Stimulated activated naive B cell treated with anti-CD40 and anti-IgM and Interleukin-4, amounts not matched to agents 10 μg/mL and 1 μg/mL and 100 μg/mL, for 72 hours (primary cell): ENCODE data around the gene GAK.
A peak's percentile ranks its signal among the peaks of the same experiment; 100 is the strongest.
"Not testable (repeated sequence)": the region's sequence is repeated elsewhere in the genome, so short reads cannot be mapped to it uniquely, and the experiment has no call there.

Source experiments
- ATAC-seq, 2 donors: fragments of 150-1000 bp; cut with Tn5 transposase; replicated peaks; 2 replicates each; pipeline ENCODE4 v1.10.0; 2021; ENCODE audit warnings: moderate library complexity in 1 of 2
- DNase-seq: peaks from one replicate; pipeline ENCODE4 v3.0.0; 2021
- H3K27ac Mint-ChIP-seq: one replicate; pipeline ENCODE4 v1.8.0; 2022; ENCODE audit warnings: mild to moderate bottlenecking, mixed read lengths
- H3K27me3 Mint-ChIP-seq, 2 donors: one replicate each; pipeline ENCODE4 v1.8.0; 2022; ENCODE audit warnings: mixed read lengths in 2 of 2
- H3K36me3 Mint-ChIP-seq, 2 donors: one replicate each; pipeline ENCODE4 v1.8.0; 2022; ENCODE audit warnings: mixed read lengths in 2 of 2, mild to moderate bottlenecking in 1 of 2
- H3K4me1 Mint-ChIP-seq, 2 donors: one replicate each; pipeline ENCODE4 v1.8.0; 2022; ENCODE audit warnings: mixed read lengths in 2 of 2, mild to moderate bottlenecking in 1 of 2
- H3K4me3 Mint-ChIP-seq, 2 donors: one replicate each; pipeline ENCODE4 v1.8.0; 2022; ENCODE audit warnings: mild to moderate bottlenecking in 2 of 2, mixed read lengths in 2 of 2, moderate library complexity in 1 of 2
- H3K9me3 Mint-ChIP-seq, 2 donors: one replicate each; pipeline ENCODE4 v1.8.0; 2022; ENCODE audit warnings: mixed read lengths in 2 of 2, mild to moderate bottlenecking in 1 of 2

GAK gene

DNA sequence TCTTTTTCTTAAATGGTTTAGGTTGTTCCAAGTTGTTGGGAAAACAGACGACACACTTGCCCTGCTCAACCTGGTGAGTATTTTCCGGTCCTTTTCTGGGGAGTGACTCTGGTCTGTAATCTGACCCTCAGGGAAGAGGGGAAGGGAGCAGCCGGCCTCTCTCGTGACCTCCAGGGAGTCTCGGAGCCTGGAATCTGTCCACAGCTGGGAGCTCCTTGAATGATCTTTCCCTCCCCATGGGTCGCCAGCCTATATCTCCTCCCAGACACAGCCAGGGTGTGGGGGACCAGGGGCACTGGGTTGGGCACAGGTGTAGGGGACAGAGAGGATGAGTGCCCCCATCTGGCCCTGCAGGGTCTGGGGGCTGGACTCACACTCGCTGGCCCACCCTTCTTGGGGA is 19.1 kb upstream of the GAK start:
- DNase-seq (no peak), ATAC-seq (no peak)
- Mint-ChIP-seq H3K4me1 (peaks cover 7 to 14% of the 10 kb centered on the region in 2 donors), H3K27me3 (no peaks in the 10 kb centered on the region), H3K27ac (no peak overlapping the region), H3K36me3 (peaks cover 15 to 28% of the 10 kb centered on the region in 2 donors), H3K4me3 (no peak overlapping the region), H3K9me3 (no peaks in the 10 kb centered on the region)

DNA sequence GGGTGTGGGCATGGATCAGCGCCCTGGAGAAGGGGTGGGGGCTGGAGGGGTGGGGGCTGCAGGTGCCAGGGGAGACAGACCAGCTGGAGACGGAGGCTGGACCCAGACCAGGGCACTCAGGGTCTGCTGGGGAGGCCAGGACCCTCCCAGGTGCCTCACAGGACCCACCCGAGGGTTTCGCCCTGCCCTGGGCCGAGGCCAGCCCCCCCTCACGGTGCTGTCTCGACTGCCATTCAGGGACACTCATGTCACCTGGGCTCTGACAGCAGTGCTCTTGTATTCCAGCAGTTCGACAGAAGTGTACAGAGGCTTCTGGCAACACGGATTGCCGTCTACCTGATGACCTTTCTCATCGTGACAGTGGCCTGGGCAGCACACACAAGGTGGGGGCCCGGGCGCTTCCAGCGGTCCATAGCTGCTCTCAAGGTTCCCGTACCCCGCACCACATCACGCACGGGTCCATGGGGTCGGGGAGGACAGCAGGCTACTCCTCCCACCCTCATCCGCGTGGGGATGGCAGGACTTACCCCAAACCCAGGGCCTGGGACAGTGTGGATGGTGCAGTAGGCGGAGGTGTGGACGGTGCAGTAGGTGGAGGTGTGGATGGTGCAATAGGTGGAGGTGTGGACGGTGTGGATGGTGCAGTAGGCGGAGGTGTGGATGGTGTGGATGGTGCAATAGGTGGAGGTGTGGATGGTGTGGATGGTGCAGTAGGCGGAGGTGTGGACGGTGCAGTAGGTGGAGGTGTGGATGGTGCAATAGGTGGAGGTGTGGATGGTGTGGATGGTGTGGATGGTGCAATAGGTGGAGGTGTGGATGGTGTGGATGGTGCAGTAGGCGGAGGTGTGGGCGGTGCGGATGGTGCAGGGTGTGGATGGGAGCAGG is 18.3 kb upstream of the GAK start:
- H3K27ac Mint-ChIP-seq: no peak overlapping the region
- no peaks in the 10 kb centered on the region for H3K27me3 Mint-ChIP-seq
- ATAC-seq (no peak), DNase-seq (no peak)
- H3K4me3 Mint-ChIP-seq: no peak overlapping the region
- H3K9me3 Mint-ChIP-seq: no peaks in the 10 kb centered on the region
- peaks cover 18 to 32% of the 10 kb centered on the region in 2 donors for H3K36me3 Mint-ChIP-seq
- H3K4me1 Mint-ChIP-seq: peaks cover 14 to 22% of the 10 kb centered on the region in 2 donors

DNA sequence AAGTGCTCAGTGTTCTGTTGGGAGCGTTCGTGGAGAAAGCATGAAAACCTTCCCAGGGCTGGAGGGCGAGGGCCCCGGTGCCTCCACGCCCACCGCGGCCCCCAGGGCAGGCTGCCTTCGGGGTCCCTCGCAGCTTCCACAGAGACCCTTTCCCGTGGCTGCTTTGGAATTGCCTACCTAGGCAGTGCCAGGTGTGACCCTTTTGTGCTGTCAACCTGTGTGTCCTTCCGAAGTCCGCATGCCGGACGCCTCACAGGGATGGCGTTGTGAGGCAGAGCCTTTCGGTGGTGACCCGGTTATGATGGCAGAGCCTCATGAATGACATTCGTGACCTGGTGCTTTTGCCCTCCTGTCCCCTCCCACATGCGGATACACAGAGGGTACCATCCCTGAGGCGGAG is 17.5 kb upstream of the GAK start:
- Mint-ChIP-seq H3K9me3 (no peaks in the 10 kb centered on the region), H3K36me3 (peaks cover 18 to 33% of the 10 kb centered on the region in 2 donors), H3K4me3 (no peak overlapping the region), H3K27ac (no peak overlapping the region), H3K4me1 (peaks cover 17 to 29% of the 10 kb centered on the region in 2 donors), H3K27me3 (no peaks in the 10 kb centered on the region)
- no peak for DNase-seq
- ATAC-seq: no peak

DNA sequence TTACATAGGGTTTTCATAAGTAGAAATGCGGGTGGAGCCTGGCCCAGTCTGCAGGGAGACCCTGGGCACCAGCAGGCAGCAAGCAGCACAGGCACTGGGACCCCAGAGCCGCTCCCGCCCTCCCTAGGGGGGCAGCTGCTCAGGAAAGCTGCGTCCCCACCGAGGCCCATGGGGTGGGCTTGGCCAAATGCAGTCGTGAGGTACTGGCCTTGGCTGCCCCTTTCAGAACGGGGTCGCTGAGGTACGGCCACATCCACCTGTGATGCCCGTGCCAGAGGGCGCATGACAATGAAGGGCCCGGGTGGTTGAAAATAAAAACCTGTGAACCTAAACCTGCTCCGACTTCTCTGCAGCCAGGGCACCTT is 16.8 kb upstream of the GAK start:
- Mint-ChIP-seq H3K36me3 (peaks cover 14 to 25% of the 10 kb centered on the region in 2 donors), H3K9me3 (no peaks in the 10 kb centered on the region), H3K4me3 (no peak overlapping the region), H3K27ac (no peak overlapping the region), H3K4me1 (peaks cover 17 to 33% of the 10 kb centered on the region in 2 donors), H3K27me3 (no peaks in the 10 kb centered on the region)
- no peak for DNase-seq
- ATAC-seq: no peak

DNA sequence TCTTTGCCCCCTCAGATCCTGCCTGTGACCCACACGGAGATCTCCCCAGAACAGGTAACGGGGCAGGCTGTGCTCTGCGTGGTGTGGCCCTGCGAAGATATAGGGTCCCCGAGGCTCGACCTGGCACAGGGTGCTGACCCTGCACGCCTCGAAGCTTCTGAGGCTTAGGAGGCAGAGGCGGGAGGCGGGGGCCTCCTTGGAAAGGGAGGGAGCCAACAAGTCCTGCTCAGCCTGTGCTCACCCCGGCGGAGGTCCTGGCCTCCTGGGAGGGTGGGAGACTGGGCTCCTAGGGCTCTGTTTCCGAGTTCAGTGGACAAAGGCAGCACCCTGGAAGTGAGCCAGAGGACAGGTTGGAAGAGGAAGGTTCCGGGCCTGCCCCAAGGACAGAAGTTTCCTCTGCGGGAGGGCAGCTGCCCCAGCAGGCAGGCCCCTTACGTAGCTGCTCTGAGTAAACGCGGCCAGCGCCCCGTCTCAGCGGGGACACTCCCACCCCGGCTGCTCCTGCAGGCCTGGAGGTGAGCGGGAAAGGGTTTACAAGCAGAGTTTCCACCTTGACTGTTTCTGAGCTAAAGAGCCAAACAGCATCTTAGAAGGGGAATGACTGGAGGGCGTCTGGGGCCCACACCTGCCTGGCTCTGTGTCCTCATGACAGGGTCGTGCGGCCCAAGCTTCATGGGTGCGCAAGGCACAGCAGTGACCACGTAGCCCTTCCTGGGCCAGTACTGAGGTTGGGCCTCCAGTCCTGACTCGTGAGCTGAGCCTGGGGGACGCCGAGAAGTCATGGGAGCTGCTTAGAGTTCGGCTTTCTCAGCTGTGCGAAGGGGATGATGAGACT is 16.2 kb upstream of the GAK start:
- Mint-ChIP-seq H3K4me1 (peaks cover 17 to 33% of the 10 kb centered on the region in 2 donors), H3K27me3 (no peaks in the 10 kb centered on the region), H3K36me3 (peaks cover 9 to 22% of the 10 kb centered on the region in 2 donors), H3K4me3 (no peak overlapping the region), H3K27ac (no peak overlapping the region), H3K9me3 (no peaks in the 10 kb centered on the region)
- DNase-seq (no peak), ATAC-seq (no peak)

DNA sequence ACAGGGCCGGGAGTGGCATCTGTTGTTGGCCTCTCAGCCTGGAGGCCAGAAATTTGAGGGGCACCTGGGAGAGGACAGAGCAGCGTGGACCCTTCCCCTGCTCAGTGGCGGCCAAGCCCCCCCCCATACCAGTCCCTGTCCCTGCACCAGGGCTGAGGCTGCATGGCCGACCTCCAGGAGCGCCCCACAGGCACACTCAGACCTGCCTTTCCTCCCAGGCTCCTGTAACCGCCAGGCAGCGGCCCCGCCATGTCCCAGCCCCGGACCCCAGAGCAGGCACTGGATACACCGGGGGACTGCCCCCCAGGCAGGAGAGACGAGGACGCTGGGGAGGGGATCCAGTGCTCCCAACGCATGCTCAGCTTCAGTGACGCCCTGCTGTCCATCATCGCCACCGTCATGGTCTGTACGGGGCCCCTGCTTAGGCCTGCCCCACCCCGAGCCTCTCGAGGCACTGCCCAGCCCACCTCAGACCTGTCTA is 15.4 kb upstream of the GAK start:
- H3K9me3 Mint-ChIP-seq: no peaks in the 10 kb centered on the region
- no peaks in the 10 kb centered on the region for H3K27me3 Mint-ChIP-seq
- H3K4me3 Mint-ChIP-seq: no peak overlapping the region
- DNase-seq: no peak
- H3K27ac Mint-ChIP-seq: no peak overlapping the region
- H3K36me3 Mint-ChIP-seq: peaks cover 6 to 19% of the 10 kb centered on the region in 2 donors
- H3K4me1 Mint-ChIP-seq: peaks cover 17 to 33% of the 10 kb centered on the region in 2 donors
- no peak for ATAC-seq

DNA sequence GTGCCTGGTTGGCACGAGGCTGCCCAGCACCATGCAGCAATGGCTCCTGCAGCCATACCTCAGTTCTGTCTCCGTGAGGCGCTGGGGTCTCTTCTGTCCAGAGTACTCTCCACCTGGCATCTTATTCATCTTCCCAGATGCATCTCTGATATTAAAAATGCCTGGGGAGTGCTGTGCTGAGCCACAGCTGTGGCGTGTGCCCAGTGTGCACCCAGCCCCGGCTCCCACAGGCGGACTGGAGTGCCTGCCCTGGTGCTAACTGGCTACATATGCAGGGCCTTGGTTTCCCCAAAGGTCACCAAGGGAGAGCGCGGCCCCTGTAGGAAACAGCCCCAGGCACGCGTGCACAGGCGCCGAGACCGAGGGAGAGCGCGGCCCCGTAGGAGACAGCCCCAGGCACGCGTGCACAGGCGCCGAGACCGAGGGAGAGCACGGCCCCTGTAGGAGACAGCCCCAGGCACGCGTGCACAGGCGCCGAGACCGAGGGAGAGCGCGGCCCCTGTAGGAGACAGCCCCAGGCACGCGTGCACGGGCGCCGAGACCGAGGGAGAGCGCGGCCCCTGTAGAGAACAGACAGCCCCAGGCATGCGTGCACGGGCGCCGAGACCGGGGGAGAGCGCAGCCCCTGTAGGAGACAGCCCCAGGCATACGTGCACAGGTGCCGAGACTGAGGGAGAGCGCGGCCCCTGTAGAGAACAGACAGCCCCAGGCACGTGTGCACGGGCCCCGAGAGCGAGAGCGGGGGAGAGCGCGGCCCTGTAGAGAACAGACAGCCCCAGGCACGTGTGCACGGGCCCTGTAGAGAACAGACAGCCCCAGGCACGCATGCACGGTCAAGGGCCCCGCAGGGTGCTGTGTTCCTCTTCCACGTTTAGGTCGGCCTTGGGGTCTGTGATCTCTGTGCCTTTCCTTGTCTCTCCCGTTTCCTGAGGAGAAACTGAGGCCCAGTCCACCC is 14.7 kb upstream of the GAK start:
- H3K36me3 Mint-ChIP-seq: peaks cover 6 to 16% of the 10 kb centered on the region in 2 donors
- peaks cover 15 to 33% of the 10 kb centered on the region in 2 donors for H3K4me1 Mint-ChIP-seq
- DNase-seq (no peak), ATAC-seq (peak; percentile 56 to 73)
- H3K27ac Mint-ChIP-seq: no peak overlapping the region
- peak overlapping the region; percentile 18 to 50 for H3K4me3 Mint-ChIP-seq
- H3K9me3 Mint-ChIP-seq: no peaks in the 10 kb centered on the region
- H3K27me3 Mint-ChIP-seq: no peaks in the 10 kb centered on the region

DNA sequence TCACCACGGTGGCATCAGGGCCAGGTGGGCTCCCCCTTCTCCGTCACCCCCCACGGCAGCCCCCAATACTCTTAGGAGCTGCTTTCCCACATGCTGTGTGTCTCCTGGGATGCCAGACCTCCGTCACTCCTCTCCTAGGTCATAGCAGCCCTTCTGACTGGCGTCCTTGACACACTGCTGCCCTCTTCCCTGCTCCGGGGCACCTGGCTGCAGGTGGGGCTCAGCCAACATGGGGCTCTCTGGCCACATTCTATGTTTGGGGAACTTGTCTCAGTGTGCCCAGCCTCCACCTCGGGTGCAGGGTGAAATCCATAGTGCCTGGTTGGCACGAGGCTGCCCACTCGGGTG is 14.0 kb upstream of the GAK start:
- Mint-ChIP-seq H3K27me3 (no peaks in the 10 kb centered on the region), H3K27ac (no peak overlapping the region), H3K4me3 (no peak overlapping the region), H3K36me3 (peaks cover 6 to 12% of the 10 kb centered on the region in 2 donors), H3K4me1 (peaks cover 15 to 33% of the 10 kb centered on the region in 2 donors), H3K9me3 (no peaks in the 10 kb centered on the region)
- DNase-seq: no peak
- ATAC-seq: no peak

DNA sequence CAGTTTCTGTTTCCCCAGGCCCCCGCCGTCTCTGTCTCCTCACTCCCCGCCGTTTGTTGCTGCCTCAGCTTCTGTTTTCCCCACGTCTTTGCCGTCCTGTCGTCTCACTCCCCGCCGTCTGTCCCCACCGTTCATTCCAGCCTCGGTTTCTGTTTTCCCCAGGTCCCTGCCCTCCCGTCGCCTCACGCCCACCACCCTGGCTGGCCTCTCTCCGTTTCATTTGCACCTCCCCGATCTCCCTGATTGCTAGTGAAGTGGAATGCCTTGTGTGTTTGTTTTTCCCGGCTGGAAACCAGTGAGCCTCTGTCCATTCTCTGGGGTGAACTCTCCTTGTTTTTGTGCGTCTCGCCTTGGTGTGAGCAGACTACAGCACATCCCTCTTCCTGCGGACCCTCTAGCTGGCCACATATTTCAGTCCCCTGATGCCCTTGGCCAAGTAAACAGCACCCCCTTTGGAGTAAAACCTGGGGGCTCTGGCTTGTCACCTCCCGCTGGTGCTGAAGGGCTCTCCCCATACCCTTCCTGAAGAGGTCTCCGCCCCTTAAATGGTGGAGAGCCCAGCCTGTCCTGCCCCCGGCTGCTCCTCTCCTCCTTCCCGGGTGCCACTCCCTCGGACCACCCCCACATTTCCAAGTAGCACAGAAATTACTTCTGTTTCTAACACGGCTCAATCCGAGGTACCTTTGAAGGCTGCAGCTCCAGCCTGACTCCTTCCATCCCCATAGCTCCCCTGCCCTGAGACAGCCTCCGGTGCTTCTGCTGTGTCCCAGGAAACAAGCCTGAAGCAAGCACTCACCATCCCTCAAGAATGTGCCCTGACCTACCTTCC is 13.4 kb upstream of the GAK start:
- Mint-ChIP-seq H3K9me3 (no peaks in the 10 kb centered on the region), H3K4me3 (no peak overlapping the region), H3K27me3 (no peaks in the 10 kb centered on the region), H3K4me1 (peaks cover 15 to 33% of the 10 kb centered on the region in 2 donors), H3K36me3 (peaks cover 6 to 12% of the 10 kb centered on the region in 2 donors), H3K27ac (no peak overlapping the region)
- no peak for ATAC-seq
- no peak for DNase-seq

DNA sequence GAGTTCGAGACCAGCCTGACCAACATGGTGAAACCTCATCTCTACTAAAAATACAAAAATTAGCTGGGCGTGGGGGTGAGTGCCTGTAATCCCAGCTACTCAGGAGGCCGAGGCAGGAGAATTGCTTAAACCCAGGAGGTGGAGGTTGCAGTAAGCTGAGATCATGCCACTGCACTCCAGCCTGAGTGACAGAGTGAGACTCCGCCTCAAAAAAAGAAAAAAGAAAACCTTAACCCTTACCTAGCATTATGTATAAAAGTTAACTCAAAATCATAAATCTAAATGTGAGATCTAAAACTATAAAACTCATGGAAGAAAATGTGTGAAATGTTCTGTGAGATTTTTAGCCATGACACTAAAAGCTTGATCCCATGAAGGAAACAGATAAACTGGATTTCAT is 7.4 kb upstream of the GAK start:
- ATAC-seq, H3K27me3 Mint-ChIP-seq, DNase-seq, H3K9me3 Mint-ChIP-seq, H3K27ac Mint-ChIP-seq, H3K4me3 Mint-ChIP-seq, H3K36me3 Mint-ChIP-seq: not testable (repeated sequence)
- peaks cover 16 to 39% of the 10 kb centered on the region in 2 donors for H3K4me1 Mint-ChIP-seq

DNA sequence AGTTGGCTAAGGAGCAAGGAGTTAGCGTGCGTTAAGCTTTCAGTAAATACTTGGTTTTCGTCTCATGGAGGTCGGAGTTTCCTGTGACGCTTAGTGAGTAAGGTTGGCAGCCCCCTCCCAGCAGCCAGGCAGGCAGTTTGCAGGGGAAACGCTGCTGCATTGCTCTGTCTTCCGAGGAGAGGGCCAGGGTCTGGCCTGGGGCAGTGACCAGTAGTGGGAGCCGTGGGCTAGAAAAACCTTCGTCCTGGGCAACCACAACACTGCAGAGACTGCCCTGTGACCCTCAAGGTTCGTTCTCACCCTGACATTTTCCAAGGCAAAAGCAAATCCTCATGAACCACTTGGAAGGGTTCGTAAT is 576 bp upstream of the GAK start:
- Mint-ChIP-seq H3K9me3 (no peaks in the 10 kb centered on the region), H3K27me3 (no peaks in the 10 kb centered on the region), H3K4me1 (peaks cover 38 to 69% of the 10 kb centered on the region in 2 donors), H3K27ac (peak overlapping the region; percentile 96), H3K4me3 (peak overlapping the region; percentile 90 to 92), H3K36me3 (peaks cover 4% of the 10 kb centered on the region in 2 donors)
- ATAC-seq (peak; percentile 6 to 12), DNase-seq (no peak)

DNA sequence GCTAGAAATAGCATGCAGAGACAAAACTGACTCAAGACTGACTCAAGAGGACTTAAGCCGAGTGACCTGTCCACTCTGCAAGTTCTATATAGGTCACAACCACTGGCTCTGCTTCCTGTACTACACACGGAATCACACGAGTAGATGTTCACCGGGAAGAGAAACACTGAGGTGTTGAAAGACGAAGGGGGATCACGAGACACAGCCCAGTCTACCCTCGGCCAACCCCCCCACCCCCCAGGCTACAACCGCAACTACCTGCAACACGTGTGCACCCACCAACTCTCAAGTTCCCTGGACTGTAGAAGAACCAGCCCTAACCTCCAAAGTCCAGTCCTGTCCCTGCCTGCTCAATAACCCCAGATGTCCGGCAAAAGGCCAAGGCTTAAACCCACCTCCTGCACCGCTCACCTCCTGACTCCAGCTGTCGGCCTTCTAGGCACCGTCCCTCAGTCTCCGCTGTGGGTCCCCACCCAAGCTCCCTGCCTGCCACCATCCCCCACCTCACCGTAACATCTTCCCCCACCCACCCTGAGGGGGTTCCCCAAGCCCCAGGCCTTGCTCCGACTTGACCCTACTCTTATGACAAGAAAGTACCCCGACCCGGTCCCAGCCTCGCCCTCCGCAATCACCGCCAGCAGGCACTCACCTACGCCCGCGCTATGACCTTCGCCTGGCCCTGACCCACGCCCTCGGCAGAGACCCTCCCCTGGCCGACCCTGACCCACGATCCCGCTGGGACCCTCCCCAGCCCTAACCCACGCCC is 739 bp downstream of the GAK start:
- no peak for DNase-seq
- peaks cover 4 to 5% of the 10 kb centered on the region in 2 donors for H3K36me3 Mint-ChIP-seq
- peak in 1 of 2 donors; percentile 13 for ATAC-seq
- H3K27me3 Mint-ChIP-seq: no peaks in the 10 kb centered on the region
- H3K27ac Mint-ChIP-seq: peak overlapping the region; percentile 96
- H3K4me1 Mint-ChIP-seq: peaks cover 38 to 63% of the 10 kb centered on the region in 2 donors
- H3K9me3 Mint-ChIP-seq: no peaks in the 10 kb centered on the region
- peak overlapping the region; percentile 90 to 92 for H3K4me3 Mint-ChIP-seq

DNA sequence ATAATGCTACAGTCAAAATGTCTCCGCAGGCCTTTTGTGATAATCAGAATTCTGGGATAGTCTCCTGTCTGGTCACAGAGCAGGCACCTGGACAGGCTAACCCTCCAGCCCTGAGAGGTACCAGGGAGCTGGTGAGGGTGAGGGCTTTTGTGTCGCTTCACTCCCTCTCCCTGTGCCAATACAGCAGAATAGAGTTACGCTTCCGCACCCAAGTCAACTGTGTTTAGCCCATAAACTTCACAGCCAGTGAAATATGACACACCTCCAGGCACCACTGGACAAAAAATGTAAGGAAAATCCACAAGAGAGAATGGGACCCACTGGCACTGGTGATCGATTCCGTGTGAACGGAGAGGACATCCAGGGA is 1.3 kb downstream of the GAK start:
- DNase-seq: no peak
- H3K4me1 Mint-ChIP-seq: peaks cover 38 to 63% of the 10 kb centered on the region in 2 donors

More for the DNA sequence above, 1.3 kb downstream of the GAK start:
- peak overlapping the region; percentile 90 to 92 for H3K4me3 Mint-ChIP-seq
- peak overlapping the region; percentile 96 for H3K27ac Mint-ChIP-seq
- H3K27me3 Mint-ChIP-seq: no peaks in the 10 kb centered on the region
- no peaks in the 10 kb centered on the region for H3K9me3 Mint-ChIP-seq
- H3K36me3 Mint-ChIP-seq: peaks cover 9 to 10% of the 10 kb centered on the region in 2 donors
- no peak for ATAC-seq
